ENCODE results near the gene IL36G. TPM values are rescaled to one million over a fixed set of nuclear protein-coding genes. Genes with fewer than 3 reads are reported as not detected.

Gene IL36G
- total and polyA plus RNA-seq, 2 of the 13 experiments (the other 11 are each of a cell fraction or from before 2014, with no cell fraction given): not detected

DNA sequence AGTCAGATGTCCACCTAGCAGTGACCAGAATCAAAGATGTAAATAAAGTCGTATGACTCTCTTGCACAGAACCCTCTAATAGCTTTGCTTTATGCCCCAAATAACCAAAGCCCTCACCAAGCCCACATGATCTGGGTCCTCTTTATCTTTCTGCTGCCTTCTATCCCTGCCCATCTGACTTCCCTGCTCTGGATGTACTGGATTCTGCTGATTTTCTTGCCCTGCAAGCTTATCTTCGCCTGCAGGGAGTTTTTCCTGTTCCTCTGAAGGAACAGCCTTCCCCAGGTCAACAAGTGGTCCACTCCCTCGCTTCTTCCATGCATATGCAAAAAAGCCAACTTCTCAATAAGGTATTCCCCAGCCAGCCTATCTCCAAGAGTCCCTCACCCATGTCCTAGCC, 56.2 kb downstream of the IL36G start (continued):
- TF ChIP-seq, protein P1, sequence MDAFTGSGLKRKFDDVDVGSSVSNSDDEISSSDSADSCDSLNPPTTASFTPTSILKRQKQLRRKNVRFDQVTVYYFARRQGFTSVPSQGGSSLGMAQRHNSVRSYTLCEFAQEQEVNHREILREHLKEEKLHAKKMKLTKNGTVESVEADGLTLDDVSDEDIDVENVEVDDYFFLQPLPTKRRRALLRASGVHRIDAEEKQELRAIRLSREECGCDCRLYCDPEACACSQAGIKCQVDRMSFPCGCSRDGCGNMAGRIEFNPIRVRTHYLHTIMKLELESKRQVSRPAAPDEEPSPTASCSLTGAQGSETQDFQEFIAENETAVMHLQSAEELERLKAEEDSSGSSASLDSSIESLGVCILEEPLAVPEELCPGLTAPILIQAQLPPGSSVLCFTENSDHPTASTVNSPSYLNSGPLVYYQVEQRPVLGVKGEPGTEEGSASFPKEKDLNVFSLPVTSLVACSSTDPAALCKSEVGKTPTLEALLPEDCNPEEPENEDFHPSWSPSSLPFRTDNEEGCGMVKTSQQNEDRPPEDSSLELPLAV (CRISPR knock-in tag; conservative IDR thresholded peaks at IDR 0.05; ENCODE audit: low read depth): no peak
- TF ChIP-seq NFATC3 (CRISPR knock-in tag; IDR thresholded peaks at IDR 0.05) (no peak), ZNF275 (CRISPR knock-in tag; IDR thresholded peaks at IDR 0.05; ENCODE audit: borderline replicate concordance) (no peak)

Small RNA genes lying within 50 kb of the gene (small RNA-seq; reads per million reads assigned to genes)
- gene HMGN2P23 (ENCODE audit: insufficient read depth in 2 of 3, insufficient read length in 3 of 3, low read depth in 2 of 3, low replicate concordance in 1 of 3): 0 reads per million in 3 experiments

Other genes with a start within 250 kb of the IL36G start
- 9.5 and 21.5 TPM in 2 replicates for gene CKAP2L, start 213.4 kb upstream of the IL36G start, total RNA-seq (2016; rRNA removed; fragmentation: Illumina TruSeq; extraction: Trizol)
- gene CKAP2L, start 213.4 kb upstream of the IL36G start, polyA plus RNA-seq (2011; rRNA removed): 3.9 and 7.1 TPM in 2 replicates
- gene IL1A, start 193.5 kb upstream of the IL36G start, total RNA-seq (2016; rRNA removed; fragmentation: Illumina TruSeq; extraction: Trizol): not detected in 2 replicates
- gene IL1A, start 193.5 kb upstream of the IL36G start, polyA plus RNA-seq (2011; rRNA removed): not detected in 2 replicates
- gene IL1B, start 141.2 kb upstream of the IL36G start, total RNA-seq (2016; rRNA removed; fragmentation: Illumina TruSeq; extraction: Trizol): not detected in 2 replicates
- 0.08 and 0.18 TPM in 2 replicates for gene IL1B, start 141.2 kb upstream of the IL36G start, polyA plus RNA-seq (2011; rRNA removed)
- gene IL37, start 66.8 kb upstream of the IL36G start, total RNA-seq (2016; rRNA removed; fragmentation: Illumina TruSeq; extraction: Trizol): not detected in 2 replicates
- 0.16 TPM in 1 of 2 replicates, not detected in the other for gene IL37, start 66.8 kb upstream of the IL36G start, polyA plus RNA-seq (2011; rRNA removed)
- not detected in 2 replicates for gene IL36A, start 27.5 kb downstream of the IL36G start, total RNA-seq (2016; rRNA removed; fragmentation: Illumina TruSeq; extraction: Trizol)
- not detected in 2 replicates for gene IL36A, start 27.5 kb downstream of the IL36G start, polyA plus RNA-seq (2011; rRNA removed)
- not detected in 2 replicates for gene IL36B, start 74.9 kb downstream of the IL36G start, total RNA-seq (2016; rRNA removed; fragmentation: Illumina TruSeq; extraction: Trizol)
- gene IL36B, start 74.9 kb downstream of the IL36G start, polyA plus RNA-seq (2011; rRNA removed): not detected in 2 replicates
- not detected in 2 replicates for gene IL36RN, start 81.2 kb downstream of the IL36G start, total RNA-seq (2016; rRNA removed; fragmentation: Illumina TruSeq; extraction: Trizol)
- gene IL36RN, start 81.2 kb downstream of the IL36G start, polyA plus RNA-seq (2011; rRNA removed): not detected in 2 replicates
- gene IL1F10, start 90.0 kb downstream of the IL36G start, total RNA-seq (2016; rRNA removed; fragmentation: Illumina TruSeq; extraction: Trizol): not detected in 2 replicates
- not detected in 2 replicates for gene IL1F10, start 90.0 kb downstream of the IL36G start, polyA plus RNA-seq (2011; rRNA removed)
- gene IL1RN, start 149.6 kb downstream of the IL36G start, total RNA-seq (2016; rRNA removed; fragmentation: Illumina TruSeq; extraction: Trizol): 21.1 and 21.2 TPM in 2 replicates
- gene IL1RN, start 149.6 kb downstream of the IL36G start, polyA plus RNA-seq (2011; rRNA removed): 101 and 142 TPM in 2 replicates
- gene PSD4, start 196.0 kb downstream of the IL36G start, total RNA-seq (2016; rRNA removed; fragmentation: Illumina TruSeq; extraction: Trizol): 8.6 and 9.4 TPM in 2 replicates
- gene PSD4, start 196.0 kb downstream of the IL36G start, polyA plus RNA-seq (2011; rRNA removed): 5.8 and 9.1 TPM in 2 replicates

All from HepG2 (cell line).